Mesenteric fat pad (tissue), 1 donor: ENCODE data around the gene APOM. TPM values are rescaled to one million over a fixed set of nuclear protein-coding genes. Genes with fewer than 3 reads are reported as not detected.

ENCODE experiments used
- DNase-seq: peaks from one replicate; pipeline ENCODE4 v3.0.0-alpha.2; 2020; ENCODE audit warnings: low spot score
- total RNA-seq: library from RNA; stranded (reverse); fragmentation: NEBNext Ultra II Directional; extraction: Animal tissue kit (Norgen Biotek cat#: 25700); gene quantifications from one replicate; pipeline ENCODE4 v1.2.1, GENCODE V29; 2021
- donor health status: DM: yes; HTN: yes; CAD: no.

The APOM gene
- total RNA-seq, 1 donor from 2014 or later: 3.3 TPM

- no peak for DNase-seq
Measured at GRCh38 chr6:31657406-31658157, 1.9 kb downstream of the APOM start.

DNA sequence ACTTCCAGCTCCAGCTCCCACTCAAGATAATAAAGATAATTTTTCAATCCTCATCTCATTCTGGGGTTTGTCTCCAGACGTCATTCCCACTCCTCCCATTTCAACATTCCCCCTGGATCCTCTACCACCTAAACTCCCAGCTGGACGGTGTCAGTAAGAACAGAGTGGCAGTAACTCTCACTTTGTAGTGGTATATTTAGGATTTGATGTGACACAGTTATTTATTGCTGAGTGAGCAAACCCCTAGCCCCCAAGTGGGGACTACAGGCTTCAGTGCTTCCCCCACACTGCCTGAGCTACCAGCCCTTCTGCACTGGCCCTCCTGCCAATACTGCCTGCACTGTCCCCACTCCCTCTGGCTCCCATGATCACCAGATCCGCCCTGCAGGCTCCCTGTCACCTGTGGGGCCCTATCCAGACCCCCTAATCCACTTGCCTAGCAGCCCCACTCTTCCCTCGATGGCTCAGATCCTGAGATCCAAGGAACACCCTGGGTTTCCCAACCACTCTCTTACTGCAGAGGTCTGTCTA lies 2.5 kb downstream of the APOM start:
- DNase-seq: no peak

- DNase-seq: no peak
Measured at GRCh38 chr6:31658983-31659648, 3.4 kb downstream of the APOM start.

- no peak for DNase-seq
Measured at GRCh38 chr6:31659649-31660380, 4.1 kb downstream of the APOM start.

- DNase-seq: peak; percentile 96
Measured at GRCh38 chr6:31660381-31661261, 4.9 kb downstream of the APOM start, which contains the start of gene C6orf47. C6orf47 (minus strand) TSS chr6:31660778; CDS start chr6:31659947, 831 bp downstream.

GRCh38 chr6:31661262-31662123 lies 5.8 kb downstream of the APOM start:
- DNase-seq: no peak

DNA sequence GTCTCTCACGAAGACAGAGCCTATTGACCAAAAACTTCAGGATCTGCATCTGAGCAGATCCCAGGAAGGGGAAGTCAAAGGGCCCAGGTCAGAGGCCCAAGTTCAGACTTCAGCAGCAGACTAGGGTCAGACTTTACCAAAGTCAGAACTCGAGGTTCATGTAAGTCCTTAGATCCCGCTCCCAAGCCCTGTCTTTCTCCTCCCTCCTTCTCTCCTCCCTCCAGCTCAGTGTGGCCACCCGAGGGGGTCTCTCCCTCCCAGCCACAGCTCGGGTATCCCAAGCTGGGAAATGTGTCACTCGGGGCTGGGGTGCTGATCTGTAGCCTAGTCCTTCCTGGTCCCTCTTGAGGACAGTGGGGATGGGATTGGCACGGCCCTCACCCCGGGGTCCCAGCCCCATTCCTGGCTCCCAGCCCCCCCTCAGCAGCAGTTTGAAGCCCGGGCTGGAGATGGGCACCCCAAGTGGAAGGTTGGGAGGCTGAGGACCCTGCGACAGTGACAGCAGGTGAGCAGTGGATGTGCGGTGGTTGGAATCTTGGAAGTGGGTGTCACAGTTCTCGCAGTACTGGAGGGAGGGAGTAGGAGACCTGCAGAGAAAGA lies 6.5 kb downstream of the APOM start:
- DNase-seq: no peak

GRCh38 chr6:31663126-31663960 lies 7.6 kb downstream of the APOM start:
- DNase-seq: no peak

DNA sequence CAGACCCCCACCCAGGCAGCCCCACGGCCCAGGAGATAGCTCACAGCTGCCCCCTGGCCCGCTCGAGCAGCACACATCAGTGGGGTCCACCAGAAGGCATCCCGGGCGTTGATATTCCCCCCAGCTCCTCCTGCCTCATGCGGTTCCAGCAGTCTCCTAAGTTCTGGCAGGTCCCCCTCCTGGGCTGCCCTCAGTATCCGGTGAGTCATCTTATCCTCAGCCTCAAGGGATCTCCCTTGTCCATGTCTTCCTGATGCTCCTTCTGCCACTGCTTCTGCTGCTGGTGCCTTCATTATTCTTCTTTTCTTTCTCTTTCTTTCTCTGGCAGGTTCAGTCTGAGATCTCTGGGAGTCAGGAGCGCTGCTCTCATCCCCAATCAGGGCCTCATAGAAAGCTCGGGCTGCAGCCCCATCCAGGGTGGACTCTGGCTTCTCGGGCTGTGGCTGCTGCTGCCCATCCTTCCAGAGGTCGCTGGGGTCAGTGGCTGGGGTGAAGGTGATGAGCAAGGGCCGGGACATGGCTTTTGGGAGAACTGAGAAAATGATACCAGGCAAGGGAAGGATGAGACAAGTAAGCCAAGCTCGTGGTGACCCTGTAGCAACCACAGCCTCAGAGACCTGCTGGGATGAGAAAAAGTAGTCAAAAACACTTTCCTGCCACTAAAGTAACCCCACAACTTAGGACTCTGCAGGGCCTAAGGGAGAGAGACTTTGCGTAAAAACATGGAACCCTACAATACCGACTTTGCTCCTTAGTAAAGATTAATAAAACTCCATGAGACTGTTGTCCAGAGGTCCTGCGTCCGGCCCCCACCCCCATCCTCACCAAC lies 8.5 kb downstream of the APOM start:
- no peak for DNase-seq

DNA sequence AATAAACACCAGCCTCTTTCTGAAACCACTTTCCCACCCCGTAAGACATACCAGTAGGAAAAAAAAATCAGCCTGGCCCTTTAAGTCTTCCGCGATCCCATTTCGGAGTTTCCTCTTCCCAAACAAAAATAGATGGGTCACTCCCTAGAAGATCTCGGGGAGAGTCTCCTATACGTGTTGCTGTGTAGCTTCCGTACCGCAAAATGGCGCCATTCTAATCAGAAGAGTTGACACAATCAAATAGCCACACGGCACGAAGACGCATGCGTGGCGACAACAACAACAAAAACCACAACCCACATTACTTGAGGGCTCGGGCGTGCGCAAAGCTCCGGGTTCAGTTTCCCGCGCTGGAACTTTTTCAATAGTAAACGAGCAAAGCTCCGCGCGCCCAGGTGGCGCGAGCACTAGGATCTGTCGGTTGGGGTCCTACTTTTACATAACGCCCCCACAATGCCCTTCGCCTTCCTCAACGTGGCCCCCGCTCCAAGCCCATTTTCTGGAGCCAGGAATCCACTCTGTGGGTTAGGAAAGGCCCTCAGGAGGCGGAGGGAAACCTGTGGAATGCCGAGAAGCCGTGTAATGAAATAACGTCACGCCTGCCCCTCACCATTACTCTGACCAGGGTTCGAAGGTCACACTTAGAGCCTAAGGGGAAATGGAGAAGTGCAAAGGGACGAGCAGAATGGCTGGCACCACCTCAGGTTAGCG lies 9.3 kb downstream of the APOM start, which contains the start of gene GPANK1:
GPANK1 (minus strand) TSS at position 208 of the 711 bp plus-strand sequence. CDS start 519 bp downstream, outside the sequence.
- DNase-seq: peak; percentile 93

GRCh38 chr6:31665501-31666336 lies 10.0 kb downstream of the APOM start, which contains the start of gene CSNK2B:
CSNK2B (plus strand) TSS chr6:31666080; CDS start chr6:31666832, 752 bp downstream.
- peak; percentile 98 for DNase-seq

- no peak for DNase-seq
Measured at GRCh38 chr6:31666337-31666965, 10.8 kb downstream of the APOM start.

DNA sequence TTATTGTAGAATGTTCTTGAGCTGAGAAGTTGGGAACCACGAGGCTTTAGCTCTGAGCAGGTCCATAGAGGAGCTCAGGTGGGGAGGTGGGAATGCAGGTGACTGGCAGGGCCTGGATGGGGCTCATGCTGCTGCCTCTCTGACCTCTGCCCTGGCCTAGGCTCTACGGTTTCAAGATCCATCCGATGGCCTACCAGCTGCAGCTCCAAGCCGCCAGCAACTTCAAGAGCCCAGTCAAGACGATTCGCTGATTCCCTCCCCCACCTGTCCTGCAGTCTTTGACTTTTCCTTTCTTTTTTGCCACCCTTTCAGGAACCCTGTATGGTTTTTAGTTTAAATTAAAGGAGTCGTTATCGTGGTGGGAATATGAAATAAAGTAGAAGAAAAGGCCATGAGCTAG lies 14.0 kb downstream of the APOM start, which contains the start of gene LY6G5B:
LY6G5B (plus strand) TSS at position 301 of the 400 bp plus-strand sequence. CDS start 975 bp downstream, outside the sequence.
- no peak for DNase-seq

- DNase-seq: no peak
Measured at GRCh38 chr6:31676322-31676903, 20.7 kb downstream of the APOM start.

DNA sequence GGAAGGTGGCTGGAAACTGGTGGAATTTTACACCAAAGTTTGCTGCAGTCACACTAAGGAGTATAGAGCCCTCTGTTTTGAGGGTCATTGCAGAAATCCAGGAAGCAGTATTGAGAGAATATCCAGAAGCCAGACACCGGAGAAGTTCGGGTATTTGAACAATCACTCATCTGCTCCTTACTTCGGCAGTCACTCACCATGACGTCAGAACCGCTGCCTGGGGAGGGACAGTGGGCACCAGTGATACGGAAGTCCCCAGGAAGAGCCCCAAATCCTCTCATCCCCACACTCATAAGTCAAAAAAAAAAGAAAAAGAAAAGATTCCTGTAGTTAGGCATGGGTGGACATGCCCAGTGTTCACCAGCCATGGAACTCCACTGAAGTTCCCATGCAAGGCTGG lies 21.2 kb downstream of the APOM start:
- no peak for DNase-seq
